ENCODE results near the gene MMP28.

MMP28 gene

DNA sequence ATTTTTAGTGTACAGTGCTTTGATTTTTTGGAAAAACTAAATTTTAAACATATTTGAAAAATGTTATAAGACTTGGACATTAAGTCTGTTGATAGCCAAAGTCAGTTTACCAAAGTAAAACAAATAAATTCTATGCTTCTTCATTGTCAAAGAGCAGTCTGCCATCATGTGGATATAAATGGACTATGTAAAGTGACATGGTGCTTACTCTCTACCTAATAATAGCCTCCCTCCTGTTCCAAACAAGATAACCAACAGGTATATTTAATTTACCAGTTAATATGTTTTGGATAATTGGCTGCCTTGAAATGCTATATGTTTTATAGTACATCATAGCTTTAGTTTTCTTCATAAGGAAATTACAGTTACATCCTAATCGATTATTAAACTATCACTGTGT lies 29.8 kb upstream of the MMP28 start:
- H3K4me3 ChIP-seq (replicated peaks; ENCODE audit: low read depth, low read length), result no peak overlapping the region
- DNase-seq (ENCODE audit: extremely low read depth, low read depth), result no peak
- TF ChIP-seq CTCF (IDR thresholded peaks at IDR 0.05; ENCODE audit: low read depth, low read length, missing control alignments), result no peak

GRCh38 chr17:35821308-35821707 lies 25.9 kb upstream of the MMP28 start:
- no peak for TF ChIP-seq CTCF (IDR thresholded peaks at IDR 0.05; ENCODE audit: low read depth, low read length, missing control alignments)
- H3K4me3 ChIP-seq (replicated peaks; ENCODE audit: low read depth, low read length), result no peak overlapping the region
- no peak for DNase-seq (ENCODE audit: extremely low read depth, low read depth)

- no peak for TF ChIP-seq CTCF (IDR thresholded peaks at IDR 0.05; ENCODE audit: low read depth, low read length, missing control alignments)
- DNase-seq (ENCODE audit: extremely low read depth, low read depth), result no peak
- no peak overlapping the region for H3K4me3 ChIP-seq (replicated peaks; ENCODE audit: low read depth, low read length)
Observed at GRCh38 chr17:35819455-35819854, 24.0 kb upstream of the MMP28 start.

GRCh38 chr17:35817196-35817595 lies 21.8 kb upstream of the MMP28 start:
- H3K4me3 ChIP-seq (replicated peaks; ENCODE audit: low read depth, low read length), result no peak overlapping the region
- DNase-seq (ENCODE audit: extremely low read depth, low read depth), result no peak
- TF ChIP-seq CTCF (IDR thresholded peaks at IDR 0.05; ENCODE audit: low read depth, low read length, missing control alignments), result no peak

DNA sequence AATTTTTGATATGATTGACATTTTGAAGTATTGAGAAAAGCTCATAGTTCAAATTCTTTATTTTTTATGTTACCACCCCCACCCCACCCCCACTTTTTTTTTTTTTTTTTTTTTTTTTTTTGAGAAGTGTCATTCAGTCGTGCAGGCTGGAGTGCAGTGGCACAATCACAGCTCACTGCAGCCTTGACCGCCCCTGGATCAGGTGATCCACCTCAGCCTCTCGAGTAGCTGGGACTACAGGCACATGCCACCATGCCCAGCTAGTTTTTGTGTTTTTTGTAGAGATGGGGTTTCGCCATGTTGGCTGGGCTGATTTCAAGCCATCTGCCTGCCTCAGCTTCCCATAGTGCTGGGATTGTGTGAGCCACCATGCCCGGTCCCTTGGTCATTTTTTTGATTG lies 21.3 kb upstream of the MMP28 start:
- DNase-seq (ENCODE audit: extremely low read depth, low read depth), result no peak
- TF ChIP-seq CTCF (IDR thresholded peaks at IDR 0.05; ENCODE audit: low read depth, low read length, missing control alignments), result no peak
- no peak overlapping the region for H3K4me3 ChIP-seq (replicated peaks; ENCODE audit: low read depth, low read length)

DNA sequence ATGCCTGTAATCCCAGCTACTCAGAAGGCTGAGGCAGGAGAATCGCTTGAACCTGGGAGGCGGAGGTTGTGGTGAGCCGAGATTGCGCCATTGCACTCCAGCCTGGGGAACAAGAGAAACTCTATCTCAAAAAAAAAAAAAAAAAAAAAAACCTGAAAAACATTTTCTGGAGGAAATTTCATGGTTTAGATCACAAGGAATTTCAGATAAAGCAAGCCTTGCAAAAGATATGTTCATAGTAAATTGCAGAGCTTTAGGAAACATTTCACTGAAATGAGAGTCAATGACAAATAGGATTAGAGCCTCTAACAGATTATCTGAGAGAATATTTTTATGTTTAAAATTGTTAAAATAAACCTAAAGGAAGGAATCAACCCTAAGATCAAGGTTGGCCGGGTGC lies 17.0 kb upstream of the MMP28 start:
- H3K4me3 ChIP-seq (replicated peaks; ENCODE audit: low read depth, low read length), result no peak overlapping the region
- no peak for TF ChIP-seq CTCF (IDR thresholded peaks at IDR 0.05; ENCODE audit: low read depth, low read length, missing control alignments)
- no peak for DNase-seq (ENCODE audit: extremely low read depth, low read depth)

GRCh38 chr17:35811759-35812158 lies 16.3 kb upstream of the MMP28 start:
- no peak for DNase-seq (ENCODE audit: extremely low read depth, low read depth)
- H3K4me3 ChIP-seq (replicated peaks; ENCODE audit: low read depth, low read length), result no peak overlapping the region
- no peak for TF ChIP-seq CTCF (IDR thresholded peaks at IDR 0.05; ENCODE audit: low read depth, low read length, missing control alignments)
